Immature natural killer cell (primary cell): ENCODE measurements around the gene RLN3. TPM values are rescaled to one million over a fixed set of nuclear protein-coding genes. Genes with fewer than 3 reads are reported as not detected.
"Not testable (repeated sequence)": the region's sequence is repeated elsewhere in the genome, so short reads cannot be mapped to it uniquely, and the experiment has no call there.

Source experiments
- DNase-seq, 3 donors: peaks; one replicate each; pipeline ENCODE4 v3.0.0; 2022; ENCODE audit warnings: mixed read lengths in 1 of 3
- H3K27ac Mint-ChIP-seq, 6 donors: one replicate each; pipeline ENCODE4 v1.8.0; 2020; ENCODE audit warnings: mixed read lengths in 6 of 6, mild to moderate bottlenecking in 5 of 6, inconsistent platforms in 4 of 6, moderate library complexity in 3 of 6
- H3K27me3 Mint-ChIP-seq, 3 donors: one replicate each; pipeline ENCODE4 v1.8.0; 2020 to 2021; ENCODE audit warnings: low read depth in 3 of 3, mild to moderate bottlenecking in 3 of 3, mixed read lengths in 3 of 3, moderate library complexity in 3 of 3, inconsistent platforms in 1 of 3
- H3K36me3 Mint-ChIP-seq, 3 donors: one replicate each; pipeline ENCODE4 v1.8.0; 2020; ENCODE audit warnings: mixed read lengths in 3 of 3, inconsistent platforms in 2 of 3, mild to moderate bottlenecking in 2 of 3
- H3K4me1 Mint-ChIP-seq, 2 donors: one replicate each; pipeline ENCODE4 v1.8.0; 2020; ENCODE audit warnings: inconsistent platforms in 2 of 2, mild to moderate bottlenecking in 2 of 2, mixed read lengths in 2 of 2, moderate library complexity in 1 of 2
- H3K4me3 Mint-ChIP-seq, 5 donors: one replicate each; pipeline ENCODE4 v1.8.0; 2020; ENCODE audit warnings: mild to moderate bottlenecking in 5 of 5, mixed read lengths in 5 of 5, inconsistent platforms in 3 of 5, moderate library complexity in 3 of 5
- H3K9me3 Mint-ChIP-seq, 6 donors: one replicate each; pipeline ENCODE4 v1.8.0; 2020; ENCODE audit warnings: mild to moderate bottlenecking in 6 of 6, mixed read lengths in 6 of 6, inconsistent platforms in 4 of 6, moderate library complexity in 3 of 6
- polyA plus RNA-seq, 3 donors: library from polyadenylated mRNA; unstranded; fragments of 300-500 nt; fragmentation: Illumina TruSeq; gene quantifications; one replicate each; pipeline ENCODE4 v1.2.3, GENCODE V29; 2021

The RLN3 gene
- polyA plus RNA-seq, 3 donors from 2014 or later: not detected

GRCh38 chr19:14042659-14043608 is 15.0 kb downstream of the RLN3 start:
- H3K27me3 Mint-ChIP-seq, H3K9me3 Mint-ChIP-seq: not testable (repeated sequence)
- peak overlapping the region in 2 of 5 donors; percentile 38 to 39 for H3K4me3 Mint-ChIP-seq
- DNase-seq: peak; percentile 61 to 77 (median 70)
- H3K4me1 Mint-ChIP-seq: peaks cover 16 to 17% of the 10 kb centered on the region in 2 donors
- peak overlapping the region; percentile 94 to 97 (median 94) for H3K27ac Mint-ChIP-seq
- H3K36me3 Mint-ChIP-seq: peaks cover 8 to 11% (median 10%) of the 10 kb centered on the region in 3 donors

- not testable (repeated sequence) for H3K27ac Mint-ChIP-seq, H3K9me3 Mint-ChIP-seq, H3K27me3 Mint-ChIP-seq, H3K4me3 Mint-ChIP-seq, DNase-seq
- peaks cover 18 to 30% (median 20%) of the 10 kb centered on the region in 3 donors for H3K36me3 Mint-ChIP-seq
- H3K4me1 Mint-ChIP-seq: peaks cover 7 to 12% of the 10 kb centered on the region in 2 donors
These were observed 19.9 kb downstream of the RLN3 start for GRCh38 chr19:14047866-14048265.

DNA sequence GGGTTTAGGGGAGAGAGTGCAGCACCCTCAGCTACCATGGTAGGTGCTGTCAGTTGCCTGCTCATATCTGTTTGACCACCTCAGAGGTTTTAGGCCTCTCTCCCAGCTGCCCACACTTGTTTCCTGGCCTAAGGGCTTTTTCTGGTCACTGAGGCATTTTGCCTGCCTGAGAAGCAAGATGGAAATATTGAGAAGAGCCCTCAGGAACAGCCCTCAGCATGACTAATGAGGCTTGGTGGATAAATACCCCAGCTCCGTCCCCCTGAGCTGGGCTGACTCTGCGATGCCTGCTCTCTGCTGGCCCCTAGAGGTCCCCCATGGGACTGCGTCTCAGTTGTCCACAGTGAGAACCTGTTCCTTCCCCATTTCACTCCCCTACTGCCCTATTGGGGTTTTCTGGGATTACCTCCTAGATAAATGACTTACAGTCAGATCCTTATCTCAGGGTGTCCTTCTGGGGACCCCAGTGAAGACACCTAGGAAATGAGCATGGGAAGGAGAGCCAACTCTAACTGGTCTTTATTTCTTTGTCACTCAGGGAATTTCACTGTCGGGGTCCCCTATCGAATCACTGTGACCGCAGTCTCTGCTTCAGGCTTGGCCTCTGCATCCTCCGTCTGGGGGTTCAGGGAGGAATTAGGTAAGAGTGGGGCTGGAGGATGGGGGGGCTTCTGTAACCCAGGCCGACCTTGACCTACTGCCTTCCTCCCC is 20.6 kb downstream of the RLN3 start:
- DNase-seq: peak; percentile 69 to 73 (median 73)
- H3K27ac Mint-ChIP-seq: peak overlapping the region in 5 of 6 donors; percentile 46 to 81 (median 64)
- H3K36me3 Mint-ChIP-seq: peaks cover 17 to 28% (median 18%) of the 10 kb centered on the region in 3 donors
- H3K9me3 Mint-ChIP-seq: no peaks in the 10 kb centered on the region
- peaks cover 4 to 7% of the 10 kb centered on the region in 2 donors for H3K4me1 Mint-ChIP-seq
- H3K27me3 Mint-ChIP-seq: no peaks in the 10 kb centered on the region
- H3K4me3 Mint-ChIP-seq: no peak overlapping the region

DNA sequence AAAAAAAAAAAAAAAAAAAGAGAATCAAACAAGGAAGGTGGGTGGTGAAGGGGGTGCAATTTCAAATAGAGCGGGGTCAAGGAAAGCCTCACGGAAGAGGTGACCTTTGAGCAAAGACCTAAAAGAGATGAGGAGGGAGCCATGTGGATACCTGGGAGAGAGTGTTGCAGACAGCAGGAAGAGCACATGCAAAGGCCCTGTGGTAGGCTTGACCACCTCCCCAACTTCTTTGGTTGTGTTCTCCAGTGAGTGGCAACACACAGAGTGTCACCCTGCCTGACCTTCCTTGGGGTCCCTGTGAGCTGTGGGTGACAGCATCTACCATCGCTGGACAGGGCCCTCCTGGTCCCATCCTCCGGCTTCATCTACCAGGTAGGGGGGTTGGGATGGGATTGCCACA is 22.6 kb downstream of the RLN3 start:
- Mint-ChIP-seq H3K27me3 (peaks cover 0 to 4% (median 2%) of the 10 kb centered on the region in 3 donors), H3K9me3 (no peaks in the 10 kb centered on the region), H3K4me1 (peaks cover 4 to 7% of the 10 kb centered on the region in 2 donors), H3K27ac (peak overlapping the region in 3 of 6 donors; percentile 21 to 48 (median 45)), H3K4me3 (no peak overlapping the region), H3K36me3 (peaks cover 22 to 28% (median 23%) of the 10 kb centered on the region in 3 donors)
- no peak for DNase-seq

GRCh38 chr19:14050961-14051360 is 23.0 kb downstream of the RLN3 start:
- not testable (repeated sequence) for DNase-seq, H3K27ac Mint-ChIP-seq, H3K4me1 Mint-ChIP-seq, H3K9me3 Mint-ChIP-seq, H3K27me3 Mint-ChIP-seq, H3K4me3 Mint-ChIP-seq
- H3K36me3 Mint-ChIP-seq: peaks cover 20 to 28% (median 22%) of the 10 kb centered on the region in 3 donors

DNA sequence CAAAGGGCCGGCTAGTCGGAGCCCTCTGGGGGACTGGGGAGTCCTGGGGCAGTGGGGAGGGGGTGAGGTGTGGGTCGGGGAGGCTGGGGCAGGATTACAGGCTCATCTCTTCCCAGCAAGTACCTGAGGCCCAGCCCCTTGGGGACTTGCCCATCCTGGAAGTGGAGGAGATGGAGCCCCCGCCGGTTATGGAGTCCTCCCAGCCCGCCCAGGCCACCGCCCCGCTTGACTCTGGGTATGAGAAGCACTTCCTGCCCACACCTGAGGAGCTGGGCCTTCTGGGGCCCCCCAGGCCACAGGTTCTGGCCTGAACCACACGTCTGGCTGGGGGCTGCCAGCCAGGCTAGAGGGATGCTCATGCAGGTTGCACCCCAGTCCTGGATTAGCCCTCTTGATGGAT is 24.0 kb downstream of the RLN3 start:
- H3K4me1 Mint-ChIP-seq: peaks cover 6 to 7% of the 10 kb centered on the region in 2 donors
- DNase-seq: no peak
- H3K27me3 Mint-ChIP-seq: peaks cover 0 to 7% (median 2%) of the 10 kb centered on the region in 3 donors
- no peaks in the 10 kb centered on the region for H3K9me3 Mint-ChIP-seq
- no peak overlapping the region for H3K4me3 Mint-ChIP-seq
- H3K27ac Mint-ChIP-seq: peak overlapping the region in 3 of 6 donors; percentile 16 to 68 (median 59)
- H3K36me3 Mint-ChIP-seq: peaks cover 19 to 28% (median 22%) of the 10 kb centered on the region in 3 donors

DNA sequence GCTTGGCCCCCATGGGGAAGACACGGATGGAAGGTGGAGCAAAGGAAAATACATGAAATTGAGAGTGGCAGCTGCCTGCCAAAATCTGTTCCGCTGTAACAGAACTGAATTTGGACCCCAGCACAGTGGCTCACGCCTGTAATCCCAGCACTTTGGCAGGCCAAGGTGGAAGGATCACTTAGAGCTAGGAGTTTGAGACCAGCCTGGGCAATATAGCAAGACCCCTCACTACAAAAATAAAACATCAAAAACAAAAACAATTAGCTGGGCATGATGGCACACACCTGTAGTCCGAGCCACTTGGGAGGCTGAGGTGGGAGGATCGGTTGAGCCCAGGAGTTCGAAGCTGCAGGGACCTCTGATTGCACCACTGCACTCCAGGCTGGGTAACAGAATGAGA is 24.5 kb downstream of the RLN3 start:
- Mint-ChIP-seq H3K4me1 (peaks cover 7% of the 10 kb centered on the region in 2 donors), H3K27ac (peak overlapping the region in 4 of 6 donors; percentile 16 to 68 (median 50)), H3K36me3 (peaks cover 19 to 28% (median 22%) of the 10 kb centered on the region in 3 donors), H3K9me3 (no peaks in the 10 kb centered on the region), H3K27me3 (peaks cover 0 to 7% (median 2%) of the 10 kb centered on the region in 3 donors), H3K4me3 (no peak overlapping the region)
- DNase-seq: no peak

- peaks cover 0 to 7% (median 5%) of the 10 kb centered on the region in 3 donors for H3K27me3 Mint-ChIP-seq
- H3K9me3 Mint-ChIP-seq: no peaks in the 10 kb centered on the region
- no peak overlapping the region for H3K4me3 Mint-ChIP-seq
- peaks cover 7 to 11% of the 10 kb centered on the region in 2 donors for H3K4me1 Mint-ChIP-seq
- H3K36me3 Mint-ChIP-seq: peaks cover 19 to 28% (median 22%) of the 10 kb centered on the region in 3 donors
- peak overlapping the region in 1 of 6 donors; percentile 48 for H3K27ac Mint-ChIP-seq
- DNase-seq: no peak
These were observed 25.1 kb downstream of the RLN3 start for GRCh38 chr19:14053032-14053431.

DNA sequence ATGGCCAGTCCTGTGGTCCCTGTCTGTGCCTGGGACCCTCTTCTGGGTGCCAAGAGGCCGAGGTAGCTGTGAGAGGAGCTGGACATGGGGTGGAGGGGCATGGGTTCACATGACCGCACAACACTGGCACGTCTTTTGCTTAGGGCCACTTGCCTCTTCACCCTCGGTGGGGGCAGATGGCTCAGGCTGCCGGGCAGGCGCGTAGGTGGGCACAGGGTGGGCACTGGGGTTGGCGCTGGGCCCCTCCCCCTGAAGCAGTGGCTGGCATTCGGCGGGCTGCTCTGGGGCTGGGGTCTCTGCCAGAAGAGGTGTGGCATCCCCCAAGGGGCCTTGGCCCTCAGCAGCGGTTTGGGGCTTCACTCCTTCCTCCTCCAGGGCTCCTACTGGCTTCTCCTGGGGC is 25.6 kb downstream of the RLN3 start:
- Mint-ChIP-seq H3K36me3 (peaks cover 19 to 25% (median 20%) of the 10 kb centered on the region in 3 donors), H3K27ac (no peak overlapping the region), H3K4me3 (no peak overlapping the region), H3K27me3 (peaks cover 4 to 10% (median 7%) of the 10 kb centered on the region in 3 donors), H3K4me1 (peaks cover 9 to 14% of the 10 kb centered on the region in 2 donors), H3K9me3 (no peaks in the 10 kb centered on the region)
- no peak for DNase-seq

DNA sequence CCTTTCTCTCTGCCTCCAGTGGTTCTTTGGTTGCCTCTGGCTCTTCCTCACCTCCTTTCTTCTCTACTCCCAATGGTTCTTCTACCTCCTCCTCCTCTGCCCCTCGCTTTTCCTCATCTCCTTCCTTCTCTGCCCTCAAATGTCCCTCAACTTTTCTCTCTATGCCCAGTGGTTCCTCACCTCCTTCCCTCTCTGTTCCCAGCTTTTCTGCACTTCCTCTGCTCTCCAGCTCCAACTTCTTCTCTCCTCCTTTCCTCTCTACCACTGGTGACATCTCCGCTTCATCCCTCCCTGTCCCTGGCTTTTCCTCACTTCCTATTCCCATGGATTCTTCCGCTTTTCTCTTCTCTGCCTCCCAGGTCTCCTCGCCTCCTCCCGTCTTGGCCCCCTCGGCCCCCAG is 26.2 kb downstream of the RLN3 start:
- DNase-seq: no peak
- Mint-ChIP-seq H3K4me3 (no peak overlapping the region), H3K36me3 (peaks cover 17 to 22% (median 19%) of the 10 kb centered on the region in 3 donors), H3K27me3 (peaks cover 6 to 16% (median 10%) of the 10 kb centered on the region in 3 donors), H3K4me1 (peaks cover 10 to 16% of the 10 kb centered on the region in 2 donors), H3K9me3 (no peaks in the 10 kb centered on the region), H3K27ac (peak overlapping the region in 2 of 6 donors; percentile 47 to 57)

DNA sequence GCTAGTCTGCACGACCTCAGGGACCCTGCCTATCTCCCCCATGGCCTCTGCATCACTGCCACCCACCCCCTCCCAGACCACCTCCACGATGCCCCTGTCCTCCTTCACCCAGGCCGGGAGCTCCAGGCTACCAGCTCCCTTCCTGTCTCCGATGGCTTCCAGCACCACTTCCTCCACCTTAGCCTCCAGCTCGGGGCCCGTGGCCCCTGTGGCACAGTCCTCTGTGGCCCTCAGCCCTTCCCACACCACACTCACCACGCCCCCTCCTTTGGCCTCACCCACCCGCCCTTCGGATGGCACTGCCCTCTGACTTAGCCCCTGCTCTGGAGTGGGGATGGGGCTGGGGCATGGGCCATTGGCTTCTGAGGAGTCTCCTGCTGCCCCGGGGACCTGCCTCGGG is 26.8 kb downstream of the RLN3 start:
- peaks cover 10 to 16% of the 10 kb centered on the region in 2 donors for H3K4me1 Mint-ChIP-seq
- no peak overlapping the region for H3K4me3 Mint-ChIP-seq
- H3K27ac Mint-ChIP-seq: no peak overlapping the region
- no peak for DNase-seq
- H3K27me3 Mint-ChIP-seq: peaks cover 6 to 21% (median 12%) of the 10 kb centered on the region in 3 donors
- H3K9me3 Mint-ChIP-seq: no peaks in the 10 kb centered on the region
- H3K36me3 Mint-ChIP-seq: peaks cover 17 to 22% (median 19%) of the 10 kb centered on the region in 3 donors

GRCh38 chr19:14055396-14055795 is 27.4 kb downstream of the RLN3 start:
- Mint-ChIP-seq H3K27me3 (peaks cover 6 to 21% (median 15%) of the 10 kb centered on the region in 3 donors), H3K4me1 (peaks cover 10 to 16% of the 10 kb centered on the region in 2 donors), H3K4me3 (no peak overlapping the region), H3K36me3 (peaks cover 15 to 16% (median 16%) of the 10 kb centered on the region in 3 donors), H3K9me3 (no peaks in the 10 kb centered on the region), H3K27ac (peak overlapping the region in 2 of 6 donors; percentile 62 to 75)
- no peak for DNase-seq

GRCh38 chr19:14056069-14056666 is 28.2 kb downstream of the RLN3 start:
- Mint-ChIP-seq H3K27me3 (peaks cover 6 to 21% (median 15%) of the 10 kb centered on the region in 3 donors), H3K36me3 (peaks cover 13 to 14% (median 13%) of the 10 kb centered on the region in 3 donors), H3K4me3 (no peak overlapping the region), H3K27ac (no peak overlapping the region), H3K9me3 (no peaks in the 10 kb centered on the region), H3K4me1 (peaks cover 10 to 16% of the 10 kb centered on the region in 2 donors)
- DNase-seq: no peak
